ENCODE measurements around the gene RPS3.

The RPS3 gene

DNA sequence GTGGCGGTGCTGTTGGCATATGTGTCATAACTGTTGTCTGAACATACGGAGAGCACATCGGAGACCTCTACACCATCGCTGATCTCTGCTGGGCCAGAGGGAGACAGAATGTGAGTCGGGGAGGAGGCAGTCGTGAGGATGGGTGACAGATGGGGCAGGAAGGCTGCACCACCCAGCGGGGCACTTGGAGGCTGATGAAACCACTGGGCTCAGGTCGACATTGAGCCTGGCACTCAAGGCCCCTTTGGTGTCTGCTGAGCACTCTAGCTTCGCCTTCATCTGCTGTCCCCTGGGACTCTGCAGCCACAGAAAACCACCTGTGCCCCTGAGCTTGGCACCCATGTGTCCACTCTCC is 36.2 kb downstream of the RPS3 start:
- DNase-seq = no peak

DNA sequence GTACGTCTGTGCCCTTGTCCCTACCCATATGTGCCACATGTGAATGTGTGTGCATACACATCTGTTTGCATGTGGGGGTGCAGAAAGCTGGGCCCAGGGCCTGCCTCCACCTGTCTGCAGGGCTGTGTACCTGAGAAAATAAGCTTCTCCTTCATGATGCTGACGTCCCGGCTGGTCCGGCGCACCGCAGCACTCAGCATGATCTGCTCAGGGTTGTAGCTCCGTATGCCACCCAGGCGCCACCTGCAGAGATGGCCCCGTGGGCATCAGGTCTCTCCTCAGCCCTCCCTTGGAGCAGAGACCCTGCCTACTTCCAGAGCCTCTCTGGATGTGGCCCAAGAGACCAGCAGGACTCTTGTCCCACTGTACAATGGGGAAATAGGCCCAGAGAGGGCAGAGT is 37.5 kb downstream of the RPS3 start:
- no peak for DNase-seq

DNA sequence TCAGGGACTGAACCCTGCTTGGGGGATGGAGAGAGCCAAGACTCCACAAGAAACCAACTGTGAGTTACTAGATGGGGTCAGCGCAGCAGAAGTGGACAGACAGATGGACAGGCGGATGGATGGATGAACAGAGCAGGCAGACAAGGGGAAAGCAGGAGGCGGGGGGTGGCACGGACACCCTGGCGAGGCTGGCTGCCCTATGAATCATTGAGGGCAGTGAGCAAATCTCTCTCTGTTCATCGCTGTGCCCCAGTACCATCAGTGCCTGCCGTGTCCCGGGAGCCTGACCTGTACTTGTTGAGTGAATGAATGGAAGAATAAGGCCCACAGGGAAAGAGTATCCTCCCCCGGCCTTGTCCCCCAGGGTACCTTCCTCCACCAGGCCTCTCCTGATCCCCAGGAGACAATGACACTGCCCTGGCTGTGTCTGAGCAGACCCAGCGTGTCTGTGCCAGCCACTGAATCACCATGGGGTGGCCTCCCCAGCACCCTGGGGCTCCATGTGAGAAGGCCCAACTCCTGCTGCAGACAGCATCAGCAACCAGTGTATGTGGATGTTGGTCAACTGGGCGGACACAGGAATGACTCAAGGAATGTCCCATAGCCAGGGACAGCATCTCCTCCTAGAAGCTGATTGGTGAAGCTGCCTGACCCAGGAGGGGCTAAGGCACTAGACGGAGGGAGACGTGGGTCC is 38.8 kb downstream of the RPS3 start:
- DNase-seq = no peak

DNA sequence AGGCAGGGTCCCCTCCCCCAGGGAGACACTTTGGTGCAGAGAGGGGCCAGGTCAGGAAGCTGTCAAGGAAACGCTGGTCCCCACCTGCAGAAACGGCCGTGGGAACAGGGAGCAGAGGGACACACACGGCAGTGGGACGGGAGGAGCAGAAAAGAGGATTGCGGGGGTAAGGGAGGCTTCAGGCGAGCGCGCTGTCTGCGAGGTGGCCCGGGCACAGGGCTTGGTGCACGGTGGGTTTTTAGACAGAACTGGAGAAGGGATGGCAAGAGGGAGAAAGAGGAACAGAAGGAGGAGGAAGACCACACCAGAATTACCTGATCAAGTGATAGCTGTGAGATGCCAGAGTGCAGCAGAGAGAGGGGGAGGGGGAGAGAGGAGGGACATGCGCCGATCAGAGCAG is 39.7 kb downstream of the RPS3 start:
- no peak for DNase-seq

DNA sequence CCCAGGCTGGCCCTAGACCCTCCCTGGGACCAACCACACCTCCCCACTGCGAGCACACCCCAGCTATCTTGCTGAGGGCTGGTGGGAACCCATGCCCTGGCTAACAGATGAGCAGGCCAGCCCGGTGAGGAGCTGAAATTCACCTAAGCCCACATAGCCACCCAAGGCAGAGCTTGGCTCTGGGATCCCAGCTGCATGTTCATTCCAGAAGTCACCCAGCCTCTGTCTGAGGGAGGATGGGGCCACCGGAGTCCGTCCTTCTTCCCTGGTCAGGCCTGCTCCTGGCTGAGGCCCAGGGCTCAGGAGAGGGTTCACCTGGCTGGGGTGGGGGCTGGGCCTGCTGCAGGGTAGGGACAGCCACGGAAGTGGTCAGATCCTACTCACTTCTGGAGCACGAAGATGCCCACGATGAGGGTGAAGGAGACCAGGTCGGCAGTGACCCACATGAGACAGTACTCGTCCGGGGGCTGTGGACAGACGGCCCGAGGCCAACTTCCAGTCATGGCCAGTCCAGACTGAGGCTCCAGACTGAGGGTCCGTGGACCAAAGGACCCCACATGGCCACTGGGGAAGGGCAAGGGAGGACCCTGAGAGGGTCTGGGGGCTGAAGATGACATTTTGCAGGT is 40.3 kb downstream of the RPS3 start:
- no peak for DNase-seq

DNA sequence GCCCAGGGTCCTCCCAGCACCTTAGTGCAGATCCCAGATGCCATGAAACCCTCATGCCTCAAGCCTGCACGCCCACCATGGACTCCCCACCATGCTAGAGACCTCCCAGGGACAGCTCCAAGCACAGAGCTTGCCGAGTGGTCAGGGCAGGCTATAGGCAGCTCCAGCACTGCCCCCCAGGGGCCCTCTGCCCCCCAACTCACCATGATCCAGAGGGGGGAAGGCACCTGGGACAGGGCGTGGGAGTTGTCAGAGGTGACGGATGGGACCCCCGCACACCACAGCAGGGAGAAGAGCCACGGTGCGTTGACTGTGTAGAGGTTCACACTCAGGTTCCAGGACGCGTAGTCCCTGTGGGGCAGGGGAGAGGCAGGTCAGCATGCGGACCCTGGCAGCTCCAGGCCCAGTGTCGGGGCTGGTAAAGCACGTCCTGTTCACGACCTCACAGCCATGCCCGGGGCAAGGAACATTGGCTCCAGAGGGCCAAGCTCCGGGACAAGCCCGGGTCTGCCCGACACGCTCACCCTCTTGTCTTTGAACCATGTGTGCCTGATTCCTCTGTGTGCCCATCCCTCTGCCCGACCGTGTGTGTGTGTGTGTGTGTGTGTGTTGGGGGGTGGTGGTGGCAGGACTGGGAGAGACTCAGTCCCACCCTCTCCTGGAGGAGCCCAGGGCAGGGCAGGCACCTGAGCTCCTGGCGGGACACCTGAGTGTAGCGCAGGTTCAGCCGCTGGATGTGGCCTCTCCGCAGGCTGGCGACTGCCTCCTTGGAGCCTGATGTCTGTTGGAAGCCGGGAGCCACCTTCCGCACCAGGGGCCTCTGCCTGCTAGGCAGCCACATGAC is 41.9 kb downstream of the RPS3 start:
- DNase-seq = no peak

DNA sequence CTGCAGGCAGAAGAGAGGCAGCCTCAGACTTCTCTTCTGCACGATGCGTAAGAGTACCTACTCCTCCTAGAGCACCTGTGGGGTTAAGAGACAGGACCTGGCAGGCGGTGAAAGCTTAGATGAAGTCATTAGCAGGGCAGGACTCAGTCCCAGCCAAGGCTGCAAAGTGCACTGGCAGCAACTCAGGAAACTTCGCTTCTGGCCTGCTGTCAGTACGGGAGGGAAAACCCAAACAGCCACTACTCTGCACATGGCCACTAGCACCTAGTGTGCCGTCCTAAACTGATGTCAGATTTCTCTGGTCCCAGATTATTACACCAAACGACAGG is 42.5 kb downstream of the RPS3 start:
- DNase-seq = no peak

DNA sequence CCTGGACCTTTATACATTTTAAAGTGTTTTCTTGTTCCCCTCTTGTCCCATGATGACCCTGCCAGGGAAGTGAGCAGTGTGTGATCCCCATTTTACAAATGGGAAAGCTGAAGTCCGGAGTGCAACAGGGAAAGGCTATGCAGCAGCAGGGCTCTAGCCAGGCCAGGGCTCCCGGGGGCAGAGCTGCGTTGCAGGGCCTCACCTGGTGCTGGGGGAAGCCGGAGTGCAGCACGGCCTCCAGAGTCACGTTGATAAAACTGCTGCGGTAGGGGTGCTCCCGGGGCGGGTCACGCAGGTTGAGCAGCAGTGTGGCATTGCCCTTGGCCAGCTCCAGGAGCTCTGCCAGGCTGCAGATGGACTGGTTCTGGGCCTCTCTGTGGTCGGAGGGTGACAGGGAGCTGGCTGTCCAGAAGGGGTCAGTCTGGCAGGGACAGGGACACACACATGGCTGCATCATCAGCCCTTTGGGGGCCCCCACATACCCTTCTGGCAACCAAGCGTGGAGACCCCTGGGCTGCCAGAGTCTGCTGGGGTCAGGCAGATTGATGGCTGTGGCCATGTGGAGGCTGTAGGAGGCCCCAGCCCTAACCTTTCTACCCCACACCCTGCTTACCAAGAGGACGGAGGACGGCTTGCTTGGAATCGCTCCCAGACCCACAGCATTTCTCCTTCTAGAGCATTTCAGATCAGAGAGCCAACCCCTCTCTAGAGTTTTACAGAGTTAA is 43.0 kb downstream of the RPS3 start:
- no peak for DNase-seq

DNA sequence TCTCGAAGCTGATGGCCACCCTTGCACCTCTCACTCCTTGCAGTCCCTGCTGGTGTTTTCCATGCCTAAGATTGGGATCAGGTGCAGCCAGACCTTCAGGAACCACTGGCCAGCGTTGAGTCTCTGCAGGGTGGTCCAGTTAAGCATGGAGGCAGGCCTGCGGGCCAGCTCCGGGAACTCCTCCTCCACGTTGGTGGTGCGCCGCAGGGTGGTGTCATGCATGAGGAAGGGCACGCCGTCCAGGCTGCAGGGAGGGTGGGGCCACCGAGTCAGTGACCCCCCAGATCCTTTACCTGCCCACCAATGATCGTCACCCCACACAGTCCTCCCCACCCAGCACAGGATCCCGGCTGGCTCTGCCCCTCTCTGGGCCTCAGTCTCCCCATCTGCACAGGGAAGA is 43.7 kb downstream of the RPS3 start:
- no peak for DNase-seq

DNA sequence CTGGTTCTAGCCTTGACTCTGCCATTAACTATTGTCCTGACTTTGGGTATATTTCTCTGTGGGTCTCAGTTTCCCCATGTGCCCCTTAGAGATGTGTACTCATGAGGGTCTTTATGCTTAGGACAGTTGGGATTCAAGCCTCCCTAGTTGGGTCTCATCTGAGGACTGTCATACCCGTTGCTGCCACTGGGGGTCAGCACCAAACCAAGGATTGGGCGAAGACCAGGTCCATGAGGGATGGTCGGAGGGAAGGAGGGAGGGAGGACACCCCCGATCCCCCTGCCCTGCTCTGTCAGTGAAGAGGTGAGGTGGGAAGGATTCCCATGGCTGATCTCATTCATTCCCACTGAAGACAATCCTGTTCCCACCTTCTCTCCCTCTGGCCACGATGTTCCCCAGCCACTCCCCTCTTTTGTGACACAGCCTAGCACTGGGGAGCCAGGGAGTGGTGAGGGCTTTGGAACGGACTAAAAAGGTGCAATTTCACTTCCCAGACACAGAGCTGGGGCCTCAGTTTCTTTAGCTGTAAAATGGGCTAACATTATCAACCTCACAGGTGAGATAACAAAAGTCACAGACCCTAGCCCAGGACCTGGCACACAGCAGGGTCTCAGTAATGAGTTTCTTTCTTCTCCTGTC is 46.1 kb downstream of the RPS3 start:
- peak; percentile 40 to 41 for DNase-seq

DNA sequence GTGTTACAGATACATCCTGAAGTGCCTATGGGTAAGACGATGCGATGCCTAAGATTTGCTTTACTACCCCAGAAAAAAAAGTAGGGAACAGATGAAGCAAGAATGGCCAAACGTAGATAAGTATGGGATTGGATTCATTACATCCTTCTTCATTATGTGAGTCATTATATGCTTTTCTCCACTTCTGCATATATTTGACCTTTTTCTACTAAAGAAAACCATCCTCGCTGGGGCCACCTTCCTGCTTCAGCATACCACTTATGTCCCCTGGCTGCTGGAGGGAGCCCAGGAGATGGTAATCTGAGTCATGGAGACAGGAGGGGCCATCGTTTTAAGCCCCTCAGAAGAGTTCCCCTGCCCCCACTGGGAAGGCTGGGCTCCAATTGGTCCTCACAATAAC is 48.1 kb downstream of the RPS3 start:
- no peak for DNase-seq

DNA sequence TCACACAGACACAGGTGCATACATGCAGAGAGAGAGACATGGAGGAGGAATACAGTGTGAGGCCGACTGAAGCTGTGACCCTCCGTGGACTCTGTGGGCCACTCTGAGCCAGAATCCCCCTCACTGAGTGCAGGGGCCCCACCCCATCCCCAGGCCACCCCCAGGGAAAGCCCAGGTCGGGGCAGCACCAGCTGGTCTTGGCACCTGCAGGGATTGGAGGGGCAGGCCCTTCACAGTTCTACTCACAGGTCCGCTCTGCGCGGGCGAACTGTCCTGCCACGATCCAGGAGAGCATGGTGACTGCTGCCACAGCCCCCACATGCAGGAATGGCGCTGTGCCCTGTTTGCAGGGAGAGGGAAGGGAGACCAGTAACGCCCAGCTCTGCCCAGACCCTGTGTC is 50.0 kb downstream of the RPS3 start:
- DNase-seq = no peak

DNA sequence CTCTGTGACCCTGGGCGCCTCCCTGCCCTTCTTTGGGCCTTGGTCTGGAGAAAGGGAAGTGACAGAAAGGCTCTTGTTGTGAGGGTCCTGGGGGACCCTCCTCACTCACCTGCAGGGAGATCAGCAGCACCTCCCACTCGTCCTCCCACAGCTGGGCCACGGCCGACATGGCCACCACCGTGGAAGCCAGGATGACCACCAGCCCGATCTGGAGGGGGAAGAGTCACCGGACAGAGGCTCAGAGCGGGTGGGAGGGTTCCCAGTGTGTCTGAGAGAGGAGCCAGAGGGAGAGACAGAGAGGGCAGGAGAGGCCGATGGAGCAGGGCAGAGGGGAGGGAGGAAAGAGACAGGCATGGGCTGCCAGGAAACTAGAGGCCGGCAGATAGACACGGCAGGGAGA is 50.5 kb downstream of the RPS3 start:
- DNase-seq = no peak

DNA sequence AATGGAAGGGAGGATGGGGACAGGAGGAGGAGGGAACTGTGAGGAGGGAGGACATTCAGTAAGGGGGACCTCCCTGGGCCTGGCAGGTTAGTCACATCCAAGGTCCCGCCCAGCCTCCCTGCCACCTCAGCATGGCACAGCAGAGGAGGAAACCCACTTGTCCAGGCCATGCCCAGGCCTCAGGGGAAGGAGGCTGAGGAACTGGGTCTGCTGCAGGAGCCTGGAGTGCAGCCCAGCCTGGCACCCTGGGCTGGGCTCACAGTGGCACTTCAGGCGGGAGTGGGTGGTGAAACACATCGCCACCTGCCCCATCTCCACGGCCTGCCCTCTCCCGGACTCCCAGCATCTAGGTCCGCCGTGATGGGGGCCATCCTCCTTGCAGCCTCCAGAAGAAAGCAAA is 50.9 kb downstream of the RPS3 start:
- no peak for DNase-seq

DNA sequence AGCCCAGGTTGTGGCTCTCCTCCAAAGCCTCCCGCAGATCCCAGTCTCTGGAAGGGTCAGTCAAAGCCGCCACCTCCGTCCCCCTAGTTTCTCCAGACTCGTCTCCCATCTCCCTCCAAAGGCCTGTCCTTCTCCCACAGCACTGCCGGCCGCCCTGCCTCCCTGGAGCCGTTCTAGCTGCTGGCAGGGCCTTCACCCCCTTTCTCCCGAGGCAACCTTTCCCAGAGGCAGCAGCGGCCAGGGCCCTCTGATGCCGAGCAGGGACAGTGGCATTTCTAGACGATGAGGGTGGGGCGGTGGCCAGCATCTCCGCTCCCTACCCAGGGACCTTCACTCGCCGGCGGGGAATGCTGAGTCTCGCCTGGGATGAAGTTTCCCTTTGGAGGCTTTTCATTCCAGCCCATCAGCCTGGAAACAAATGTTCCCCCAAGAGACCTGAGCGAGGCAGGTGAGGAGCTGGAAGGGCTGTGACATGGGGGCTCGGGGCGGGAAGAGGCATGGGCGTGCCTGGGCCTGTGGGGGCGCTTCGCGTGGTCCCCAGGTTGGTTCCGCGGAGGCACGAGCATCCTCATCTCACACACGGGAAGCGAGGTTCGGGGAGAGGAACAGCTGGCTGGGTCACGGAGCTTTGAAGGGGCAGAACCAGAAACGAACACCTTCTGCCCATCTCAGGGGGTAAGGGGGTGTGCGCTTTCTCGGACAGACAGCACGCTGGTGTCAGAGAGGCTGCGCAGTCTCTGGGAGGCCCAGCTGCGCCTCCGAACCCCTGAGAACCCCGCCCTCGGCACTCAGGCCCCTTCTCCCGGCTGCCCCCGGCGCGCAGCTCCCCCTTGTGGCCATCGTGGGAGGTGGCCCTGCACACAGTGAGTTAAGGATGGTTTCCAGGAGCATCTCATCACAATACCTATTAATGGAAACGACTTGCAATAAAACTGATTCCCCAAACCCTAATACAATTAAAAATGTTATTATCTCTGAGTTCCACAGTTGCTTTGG is 51.8 kb downstream of the RPS3 start:
- no peak for DNase-seq

DNA sequence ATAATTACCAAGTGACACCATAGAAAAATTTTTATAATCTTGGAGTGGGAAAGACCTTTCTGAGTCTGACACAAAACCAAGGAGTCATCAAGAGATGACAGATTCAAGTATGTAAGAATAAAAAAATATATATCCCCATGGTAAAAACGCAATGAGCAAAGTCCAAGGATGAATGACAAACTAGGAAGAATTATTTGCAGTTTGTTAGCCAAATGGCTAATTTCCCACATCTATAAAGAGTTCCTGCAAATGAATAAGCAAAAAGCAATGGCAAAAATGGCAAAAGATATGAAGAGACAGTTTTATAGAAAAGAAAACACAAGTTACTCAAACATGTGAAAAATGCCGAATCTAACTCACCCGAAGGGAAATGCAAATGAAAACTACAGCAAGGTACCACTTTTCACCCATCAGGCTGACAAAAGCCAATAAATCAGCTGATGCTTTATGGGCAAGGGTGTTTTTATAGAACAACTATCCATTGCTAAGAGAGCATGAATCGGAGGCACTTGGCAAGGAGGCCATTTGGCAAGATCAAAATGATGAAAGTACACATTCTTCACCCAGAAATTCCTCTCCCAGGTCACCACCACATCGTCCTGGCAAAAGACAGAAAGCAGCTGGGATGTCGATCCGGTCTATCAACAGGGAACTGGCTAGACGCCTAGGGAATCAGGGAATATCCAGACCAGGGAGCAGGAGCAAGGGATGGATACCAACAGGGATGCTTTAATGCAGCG is 54.8 kb downstream of the RPS3 start:
- no peak for DNase-seq

DNA sequence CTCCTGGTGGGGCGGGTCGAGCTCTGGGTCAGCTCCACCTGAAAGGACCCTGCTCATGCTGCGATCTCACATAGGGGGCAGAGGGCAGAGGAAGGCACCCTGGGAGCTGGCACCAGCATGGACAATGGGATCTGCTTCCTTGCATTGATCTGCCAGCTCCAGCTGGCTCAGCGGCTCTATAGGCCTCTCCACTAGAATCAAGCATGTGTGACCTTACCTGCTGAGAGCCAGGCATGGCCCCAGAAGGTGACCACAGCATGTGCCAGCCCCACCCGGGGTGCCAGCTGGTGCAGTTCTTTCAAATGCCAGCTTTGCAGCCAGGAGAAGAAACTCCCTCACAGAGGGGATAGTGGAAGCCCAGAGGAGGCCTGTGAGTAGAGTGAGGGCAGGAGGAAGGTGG is 55.7 kb downstream of the RPS3 start:
- no peak for DNase-seq

Data from bone marrow (tissue), 2 donors.